Motor neuron (in vitro differentiated cells): Measurements from ENCODE around the gene CMTR1. TPM values are rescaled to one million over a fixed set of nuclear protein-coding genes. Genes with fewer than 3 reads are reported as not detected.

Experiments
- ATAC-seq, 8 experiments: fragments of 200-7000 bp; cut with Tn5 transposase; replicated peaks in 6 of 8; 2 replicates each; pipeline ENCODE4 v1.8.0; 2021; ENCODE audit warnings: mild to moderate bottlenecking in 8 of 8, moderate library complexity in 8 of 8
- H3K27ac ChIP-seq, 2 donors: fragments of 250-450 bp; sonication (Bioruptor Pico); 2 replicates each; pipeline ENCODE4 v1.9.0; 2021; ENCODE audit warnings: antibody characterized with exemption in 2 of 2, mild to moderate bottlenecking in 2 of 2, moderate library complexity in 1 of 2
- H3K4me1 ChIP-seq, 2 donors: fragments of 250-450 bp; sonication (Bioruptor Pico); replicated peaks in 1 of 2; 2 replicates each; pipeline ENCODE4 v1.6.1; 2021; ENCODE audit warnings: antibody characterized with exemption in 2 of 2, mild to moderate bottlenecking in 2 of 2, moderate library complexity in 1 of 2
- H3K4me3 ChIP-seq, 5 donors: fragments of 250-450 bp; sonication (Bioruptor Pico); 2 replicates each; pipeline ENCODE4 v1.9.0; 2021; ENCODE audit warnings: antibody characterized with exemption in 5 of 5, mild to moderate bottlenecking in 5 of 5, moderate library complexity in 4 of 5
- WGBS, 10 experiments: fragments of 450-650 bp; shearing (Covaris generic); methylation state at CpG; one replicate each; pipeline ENCODE4 v1.0.0; 2022; 5-methylcytosine and 5-hydroxymethylcytosine counted together
- in situ Hi-C, 9 experiments: fragments of 400-800 bp; cut with MboI; loops; one replicate each; pipeline ENCODE4 v1.15.0; 2021; ENCODE audit warnings: low sequenced_read_pairs in 9 of 9, low pct_unique_long_range_greater_than_20kb in 2 of 9; ENCODE audit not compliant: unreplicated experiment in 9 of 9
- total RNA-seq, 8 experiments: library from RNA; unstranded; fragments of 300-600 nt; gene quantifications; 2 replicates each; pipeline versions ENCODE4 v1.2.3 to v1.2.4, GENCODE V29; 2022

Gene CMTR1
- total RNA-seq, 8 experiments from 2014 or later, result 24.8 to 43.3 (median 32.9) TPM

DNA sequence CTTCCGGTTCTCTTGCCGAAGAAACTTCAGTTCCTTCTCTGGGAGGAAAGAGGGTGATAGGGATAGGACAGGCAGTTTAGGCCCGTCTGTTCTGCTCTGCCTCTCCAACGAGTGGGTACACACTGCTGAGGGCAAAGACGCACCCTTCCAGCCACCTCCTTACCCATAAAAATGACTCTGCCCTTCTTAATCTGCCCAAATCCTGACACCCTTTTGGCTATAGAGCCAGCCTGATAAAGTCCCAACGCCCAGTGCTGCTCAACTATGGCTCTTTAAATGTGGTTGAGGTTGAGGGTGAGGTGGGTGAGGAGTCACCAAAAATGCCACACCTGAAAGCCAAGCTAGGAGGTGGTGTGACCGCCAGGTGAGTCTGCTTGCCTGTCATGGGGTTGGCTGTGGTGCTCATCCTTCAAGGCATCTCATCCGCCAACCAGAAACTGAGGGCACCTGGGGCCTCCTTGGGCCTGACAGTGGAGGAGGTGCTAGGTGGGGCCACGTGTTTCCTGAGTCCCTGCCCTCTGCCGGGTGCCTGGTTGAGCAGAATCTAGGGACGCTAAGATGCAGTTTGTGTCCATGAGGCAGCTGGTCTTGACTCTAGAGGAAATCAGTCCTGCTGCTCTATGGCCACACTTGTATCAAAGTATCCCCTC, 50.4 kb downstream of the CMTR1 start:
- peak overlapping the region; percentile 73 to 80 for H3K27ac ChIP-seq
- no peak overlapping the region for H3K4me3 ChIP-seq
- 60 to 100% (median 82%) methylated on average over 1 to 6 of the region's 11 CpGs; no CpG with 5 or more reads in 2 of the 10 experiments for WGBS, 10 experiments
- in situ Hi-C loops, result loop anchor here in 4 of 9 experiments (25.0 kb wide), 1 partner anchor 204 kb away; the partner anchor contains the start of gene MDGA1 (in 4 of the 4)
- ATAC-seq, result no peak
- peaks cover 68 to 80% of the 10 kb centered on the region in 2 donors for H3K4me1 ChIP-seq

DNA sequence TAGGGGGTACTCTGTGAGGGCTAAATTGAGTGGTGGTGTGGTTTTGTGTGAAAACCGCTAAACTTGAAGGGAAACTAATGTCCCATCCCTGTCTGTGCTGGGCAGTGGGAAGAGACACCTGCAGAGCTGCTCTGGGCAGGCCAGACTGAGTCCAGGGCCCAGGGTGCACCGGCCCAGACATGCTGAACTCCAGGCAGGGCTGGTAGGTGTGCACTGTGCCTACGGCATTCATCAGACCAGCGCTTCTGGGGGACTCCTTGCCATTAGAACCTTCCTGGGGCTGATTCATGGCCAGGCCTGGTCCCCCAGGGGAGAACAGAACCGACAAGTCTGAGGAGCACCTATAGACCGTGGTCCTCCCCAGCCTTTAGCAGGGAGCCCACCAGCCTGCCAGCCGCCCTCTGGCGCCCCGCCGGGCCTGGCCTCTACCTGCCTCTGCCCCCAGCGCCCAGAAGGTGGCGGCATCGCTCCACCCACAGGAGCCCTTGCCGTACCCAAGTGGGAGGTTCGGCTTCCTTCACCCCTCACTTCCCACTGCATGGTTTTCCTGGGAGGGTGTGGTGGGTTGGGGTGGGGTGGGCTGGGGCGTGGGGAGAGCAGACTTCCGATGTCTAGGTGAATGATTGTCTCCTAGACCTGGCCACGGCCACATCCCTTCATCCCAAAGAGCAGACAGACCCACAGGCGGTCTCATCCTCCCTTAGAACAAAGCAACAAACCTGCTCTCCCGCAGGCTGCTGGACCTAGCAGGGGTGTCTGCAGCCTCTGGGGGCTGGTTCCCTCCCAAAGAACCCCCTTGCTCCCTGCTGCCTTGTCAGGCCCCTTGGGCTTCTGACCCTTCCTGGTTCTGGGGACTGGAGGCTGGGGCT, 51.1 kb downstream of the CMTR1 start:
- Histone ChIP-seq H3K4me1 (peaks cover 69 to 74% of the 10 kb centered on the region in 2 donors), H3K4me3 (no peak overlapping the region), H3K27ac (peak overlapping the region; percentile 61 to 80)
- WGBS, 10 experiments, result 20 to 80% (median 60%) methylated on average over 1 to 3 of the region's 20 CpGs; no CpG with 5 or more reads in 5 of the 10 experiments
- peak; percentile 32 to 91 (median 41) for ATAC-seq
- in situ Hi-C loops, result loop anchor here in 4 of 9 experiments (25.0 kb wide), 1 partner anchor 203 kb away; the partner anchor contains the start of gene MDGA1 (in 4 of the 4)

DNA sequence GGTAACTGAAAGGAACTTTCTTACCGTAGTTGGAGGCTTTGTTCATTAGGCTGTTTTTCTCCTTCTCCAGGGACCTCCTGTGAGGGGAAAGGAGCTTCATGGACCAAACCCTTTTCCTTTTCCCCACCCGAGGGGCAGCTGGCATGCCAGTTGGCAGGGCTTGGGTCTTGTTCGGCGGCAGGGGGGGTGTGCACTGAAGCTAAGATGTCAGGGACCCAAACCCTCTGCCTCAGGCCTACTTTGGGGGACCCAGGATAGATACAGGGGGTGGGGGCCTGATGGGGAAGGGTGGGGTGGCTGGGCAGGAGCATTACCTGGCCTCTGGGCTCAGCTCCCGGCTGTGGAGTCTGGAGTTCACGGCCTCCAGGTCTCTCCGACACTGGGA, 51.8 kb downstream of the CMTR1 start:
- H3K4me3 ChIP-seq, result no peak overlapping the region
- 0 to 100% (median 100%) methylated on average over 1 to 2 of the region's 7 CpGs; no CpG with 5 or more reads in 5 of the 10 experiments for WGBS, 10 experiments
- no peak for ATAC-seq
- in situ Hi-C loops, result loop anchor here in 4 of 9 experiments (25.0 kb wide), 1 partner anchor 203 kb away; the partner anchor contains the start of gene MDGA1 (in 4 of the 4)
- peak overlapping the region; percentile 24 to 26 for H3K27ac ChIP-seq
- peaks cover 69 to 73% of the 10 kb centered on the region in 2 donors for H3K4me1 ChIP-seq

DNA sequence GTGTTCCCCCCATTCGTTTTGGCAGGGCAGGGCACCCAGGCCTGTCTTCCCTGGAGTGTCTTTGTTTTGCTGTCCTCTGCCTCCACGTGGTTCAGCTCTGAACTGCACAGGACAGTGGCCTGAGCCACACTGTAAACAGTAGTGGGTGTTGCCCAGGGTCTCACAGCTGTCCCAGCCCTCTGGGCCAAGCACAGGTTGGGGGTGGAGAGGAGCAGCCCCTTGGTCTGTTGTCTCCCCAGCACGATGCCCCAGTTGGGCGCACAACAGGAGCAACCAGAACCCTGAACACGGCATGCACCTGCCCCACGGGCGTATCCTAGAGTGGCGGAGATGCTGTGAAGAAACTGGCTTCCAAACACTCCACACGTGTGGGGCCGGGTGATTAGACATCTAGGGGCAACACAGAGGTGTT, 52.3 kb downstream of the CMTR1 start:
- in situ Hi-C loops, result loop anchor here in 4 of 9 experiments (25.0 kb wide), 1 partner anchor 202 kb away; the partner anchor contains the start of gene MDGA1 (in 4 of the 4)
- Histone ChIP-seq H3K4me1 (peaks cover 69 to 73% of the 10 kb centered on the region in 2 donors), H3K27ac (peak overlapping the region in 1 of 2 donors; percentile 24), H3K4me3 (no peak overlapping the region)
- 70 to 100% (median 82%) methylated on average over 1 to 5 of the region's 10 CpGs; no CpG with 5 or more reads in 6 of the 10 experiments for WGBS, 10 experiments
- peak in 2 of 8 experiments; percentile 31 to 41 for ATAC-seq

DNA sequence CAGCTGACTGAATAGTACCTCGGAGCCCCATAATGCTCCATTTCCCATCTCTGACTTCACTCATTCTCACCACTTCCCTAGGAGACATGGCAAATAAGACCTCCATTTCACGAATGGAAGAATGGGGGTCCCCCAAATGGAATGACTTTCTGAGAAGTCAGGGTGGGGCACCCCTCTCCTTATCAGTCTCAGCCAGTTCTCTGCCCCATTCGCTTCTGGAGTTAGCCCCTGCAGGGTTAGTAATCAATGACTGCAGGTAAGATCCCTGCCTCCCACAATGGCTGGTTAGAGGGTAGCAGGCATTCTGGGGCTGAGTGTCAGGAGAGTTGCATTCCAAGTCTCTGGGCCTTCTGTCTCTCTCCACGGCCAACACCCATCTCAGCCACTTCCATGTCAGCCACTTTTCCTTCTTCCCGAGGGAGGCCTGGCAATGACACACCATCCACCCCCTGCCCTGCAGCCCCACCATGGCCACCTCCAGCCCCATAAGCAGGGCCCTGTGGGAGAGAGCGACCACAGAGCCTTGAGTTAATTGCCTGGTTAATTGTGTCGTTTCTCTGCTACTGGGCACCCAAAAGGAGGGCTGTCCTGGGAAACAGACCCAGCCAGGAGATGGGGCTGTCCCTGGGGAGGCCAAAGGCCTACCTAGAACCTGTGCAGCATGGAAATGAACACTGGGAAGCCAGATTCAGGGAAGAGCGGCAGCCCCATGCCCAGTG, 53.3 kb downstream of the CMTR1 start:
- ATAC-seq, result no peak
- peaks cover 69 to 73% of the 10 kb centered on the region in 2 donors for H3K4me1 ChIP-seq
- in situ Hi-C loops, result loop anchor here in 4 of 9 experiments (25.0 kb wide), 1 partner anchor 201 kb away; the partner anchor contains the start of gene MDGA1 (in 4 of the 4)
- WGBS, 10 experiments, result 80 to 100% (median 87%) methylated on average over 1 to 3 of the region's 8 CpGs; no CpG with 5 or more reads in 4 of the 10 experiments
- no peak overlapping the region for H3K27ac ChIP-seq
- H3K4me3 ChIP-seq, result no peak overlapping the region

DNA sequence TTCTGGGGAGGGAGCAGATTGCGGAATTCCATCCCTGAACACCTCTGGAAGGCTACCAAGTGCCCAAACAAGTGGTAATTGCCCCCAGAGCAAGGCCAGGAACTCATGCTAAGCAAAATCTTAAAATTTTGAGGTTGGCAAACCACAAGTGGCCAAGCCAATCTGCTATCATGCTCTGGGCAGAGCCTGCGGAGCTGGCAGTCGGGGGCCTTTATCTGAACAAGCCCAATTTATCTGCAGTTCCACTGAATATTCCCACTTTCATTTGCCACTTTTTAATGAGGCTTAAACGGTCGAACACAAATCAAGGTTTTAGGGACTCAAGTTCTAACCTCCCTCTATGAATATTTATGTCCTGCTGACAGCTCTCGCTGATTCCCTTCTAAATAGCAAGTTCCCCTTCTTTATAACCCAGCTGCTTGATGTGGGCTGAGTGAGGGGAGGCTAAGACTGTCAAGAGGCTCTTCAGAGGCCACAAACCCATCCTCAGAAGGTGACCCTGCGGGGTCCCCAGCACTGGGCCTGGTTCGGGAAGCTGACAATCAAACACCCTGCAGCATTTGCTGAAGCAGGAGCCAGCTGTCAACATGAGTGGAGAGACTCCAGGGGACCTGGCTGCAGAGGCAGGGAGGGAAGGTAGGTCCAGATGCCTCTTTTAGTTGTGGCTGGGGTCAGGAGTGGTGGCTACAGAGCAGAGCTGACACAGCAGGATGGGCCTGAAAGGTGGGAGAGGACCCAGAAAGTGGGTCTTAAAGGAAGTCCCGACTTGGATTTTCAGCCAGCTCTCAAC, 54.8 kb downstream of the CMTR1 start:
- in situ Hi-C loops, result loop anchor here in 4 of 9 experiments (25.0 kb wide), 1 partner anchor 200 kb away; the partner anchor contains the start of gene MDGA1 (in 4 of the 4)

DNA sequence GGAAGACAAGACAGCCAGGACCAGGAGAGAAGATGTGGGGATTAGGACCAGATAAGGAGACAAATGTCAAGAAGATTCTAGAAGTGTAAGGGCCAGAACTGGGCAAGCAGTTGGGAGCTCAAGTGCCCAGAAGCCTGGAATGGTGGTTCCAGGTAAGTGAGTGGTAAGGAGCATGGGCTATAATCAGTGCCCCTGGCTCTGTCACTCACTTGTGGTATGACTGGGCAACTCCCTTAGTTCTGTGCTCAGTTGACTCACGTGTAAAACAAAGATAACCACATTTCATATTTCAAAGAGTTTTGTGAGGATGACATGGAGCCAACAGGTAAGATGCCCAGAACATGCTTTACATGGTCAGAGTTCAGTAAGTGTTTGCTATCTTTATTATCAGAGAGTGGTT, 55.5 kb downstream of the CMTR1 start:
- in situ Hi-C loops, result loop anchor here in 4 of 9 experiments (25.0 kb wide), 1 partner anchor 199 kb away; the partner anchor contains the start of gene MDGA1 (in 4 of the 4)
- ATAC-seq, result no peak
- Histone ChIP-seq H3K27ac (no peak overlapping the region), H3K4me1 (peaks cover 72 to 74% of the 10 kb centered on the region in 2 donors), H3K4me3 (no peak overlapping the region)
- 17 to 100% (median 92%) methylated on average over 1 of the region's 1 CpG; no CpG with 5 or more reads in 5 of the 10 experiments for WGBS, 10 experiments

More for the DNA sequence above, 54.8 kb downstream of the CMTR1 start:
- ATAC-seq, result peak in 1 of 8 experiments; percentile 2
- 20 to 96% (median 47%) methylated on average over 2 to 8 of the region's 9 CpGs; no CpG with 5 or more reads in 1 of the 10 experiments for WGBS, 10 experiments
- Histone ChIP-seq H3K4me3 (no peak overlapping the region), H3K27ac (peak overlapping the region in 1 of 2 donors; percentile 28), H3K4me1 (peaks cover 72 to 74% of the 10 kb centered on the region in 2 donors)

DNA sequence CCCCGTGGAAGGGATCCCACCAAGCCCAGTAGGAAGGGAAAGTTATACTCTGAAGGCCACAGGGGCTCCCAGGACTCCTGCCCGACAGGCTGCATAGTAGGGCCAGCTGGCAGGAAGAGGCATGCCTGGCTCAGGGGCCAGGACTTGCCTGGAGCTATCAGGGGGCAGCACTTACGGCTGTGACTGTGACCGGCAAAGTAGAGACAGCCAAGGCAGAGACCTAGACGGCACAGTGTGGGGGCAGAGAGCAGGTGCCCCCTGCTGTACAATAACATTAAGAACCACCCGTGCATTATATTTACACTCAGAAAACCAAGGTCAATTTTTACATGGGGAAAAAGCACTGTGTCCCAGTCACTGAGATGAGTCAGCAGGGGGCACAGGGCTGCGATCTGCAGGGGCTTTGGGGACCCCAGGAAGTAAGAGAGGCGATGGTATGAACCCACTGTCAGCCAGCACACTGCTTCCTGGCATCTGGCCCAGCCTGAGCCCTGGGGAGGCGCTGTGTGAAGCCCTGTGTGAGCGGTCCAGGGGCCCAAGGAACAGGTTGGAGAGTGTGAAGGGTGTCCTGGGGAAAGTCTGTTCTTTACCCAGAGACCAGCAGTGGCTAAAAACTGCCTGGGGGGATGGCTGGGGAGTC, 56.8 kb downstream of the CMTR1 start:
- peak in 7 of 8 experiments; percentile 13 to 59 (median 46) for ATAC-seq
- peak overlapping the region in 1 of 2 donors; percentile 4 for H3K27ac ChIP-seq

DNA sequence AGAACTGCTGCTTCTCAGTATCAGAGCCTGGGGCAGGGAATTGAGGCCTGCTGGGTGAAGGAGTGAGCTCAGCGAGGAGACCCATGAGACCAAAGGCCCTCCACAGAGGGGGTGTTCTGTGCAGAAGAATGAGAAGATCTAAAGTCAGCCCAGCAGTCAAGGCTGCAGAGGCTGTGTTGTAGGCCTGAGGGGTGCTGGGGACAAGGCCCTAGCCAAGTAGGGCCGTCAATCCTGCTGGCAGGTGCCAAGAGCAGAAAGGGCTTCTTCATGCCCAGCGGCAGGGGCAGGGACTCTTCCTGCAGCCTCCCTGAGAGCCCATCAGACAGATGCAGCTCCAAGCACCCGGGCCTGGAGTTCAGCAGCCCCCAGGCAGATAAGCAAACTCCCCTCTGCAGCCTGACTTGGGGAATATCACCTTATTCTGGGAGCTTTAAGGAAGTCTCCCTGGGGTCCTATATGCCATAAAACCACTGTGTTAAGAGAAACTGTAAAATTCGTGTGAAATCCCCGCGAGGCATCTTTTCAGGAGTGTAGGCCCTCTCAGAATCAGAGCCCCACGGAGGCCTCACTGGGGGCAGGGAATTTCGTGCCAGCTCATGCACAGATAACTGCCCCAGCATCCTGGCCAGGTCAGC, 57.6 kb downstream of the CMTR1 start:
- ATAC-seq, result peak in 2 of 8 experiments; percentile 6 to 7
- WGBS, 10 experiments, result 72 to 100% (median 89%) methylated on average over 1 to 3 of the region's 9 CpGs; no CpG with 5 or more reads in 5 of the 10 experiments
- in situ Hi-C loops, result loop anchor here in 4 of 9 experiments (25.0 kb wide), 1 partner anchor 197 kb away; the partner anchor contains the start of gene MDGA1 (in 4 of the 4)
- Histone ChIP-seq H3K4me1 (peaks cover 55 to 64% of the 10 kb centered on the region in 2 donors), H3K27ac (peak overlapping the region in 1 of 2 donors; percentile 52), H3K4me3 (no peak overlapping the region)

More for the DNA sequence above, 56.8 kb downstream of the CMTR1 start:
- H3K4me3 ChIP-seq, result no peak overlapping the region
- 41 to 100% (median 84%) methylated on average over 1 to 7 of the region's 10 CpGs; no CpG with 5 or more reads in 2 of the 10 experiments for WGBS, 10 experiments
- in situ Hi-C loops, result loop anchor here in 4 of 9 experiments (25.0 kb wide), 1 partner anchor 197 kb away; the partner anchor contains the start of gene MDGA1 (in 4 of the 4)
- H3K4me1 ChIP-seq, result peaks cover 62 to 70% of the 10 kb centered on the region in 2 donors

DNA sequence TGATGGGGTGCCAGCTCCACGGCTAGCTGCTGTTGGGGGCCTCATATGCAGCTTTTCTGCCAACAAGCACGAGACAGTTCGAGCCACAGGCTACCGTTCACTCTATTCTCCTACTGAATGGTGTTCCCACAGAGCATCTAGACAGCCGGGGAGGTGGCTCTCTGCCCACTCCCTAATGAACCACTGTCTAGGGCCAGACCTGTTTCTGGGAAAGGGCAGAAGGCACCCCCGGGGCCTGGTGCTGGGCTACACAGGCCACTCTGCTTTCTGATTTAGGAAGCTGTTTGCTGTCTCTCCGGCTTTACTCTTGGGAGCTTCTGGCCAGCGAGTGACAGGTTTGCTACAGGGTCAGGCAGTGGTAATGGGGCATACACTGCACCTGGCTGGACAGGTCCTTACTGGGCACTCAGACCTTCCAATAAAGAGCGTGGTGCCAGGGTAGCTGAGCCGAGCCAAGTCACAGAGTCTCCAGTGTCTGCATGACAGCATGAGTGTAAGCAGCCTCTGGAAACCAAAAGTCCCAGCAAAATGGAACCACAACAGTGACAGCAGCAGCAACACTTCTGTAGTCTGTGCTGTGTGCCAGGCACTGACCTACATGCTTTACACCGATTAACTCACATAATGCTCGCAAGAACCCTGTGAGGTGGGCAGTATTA, 58.3 kb downstream of the CMTR1 start:
- Histone ChIP-seq H3K4me3 (no peak overlapping the region), H3K27ac (peak overlapping the region in 1 of 2 donors; percentile 52), H3K4me1 (peaks cover 55 to 64% of the 10 kb centered on the region in 2 donors)
- ATAC-seq, result peak in 4 of 8 experiments; percentile 2 to 27 (median 15)
- in situ Hi-C loops, result loop anchor here in 4 of 9 experiments (25.0 kb wide), 1 partner anchor 196 kb away; the partner anchor contains the start of gene MDGA1 (in 4 of the 4)
- 63 to 100% (median 73%) methylated on average over 1 to 8 of the region's 12 CpGs; no CpG with 5 or more reads in 4 of the 10 experiments for WGBS, 10 experiments
